Stimulated activated naive CD8-positive, alpha-beta T cell treated with anti-CD3 and anti-CD28 coated beads, Interleukin-15, amount 100 ng/mL, for 72 hours (primary cell): Measurements from ENCODE around the gene FBXW5.

Experiments used
- ATAC-seq: fragments of 150-1000 bp; cut with Tn5 transposase; 2 replicates; pipeline ENCODE4 v1.10.0; 2021; ENCODE audit warnings: mild to moderate bottlenecking, moderate library complexity
- DNase-seq, 2 donors: peaks; one replicate each; pipeline ENCODE4 v3.0.0; 2021 to 2022
- H3K27ac Mint-ChIP-seq, 2 donors: one replicate each; pipeline ENCODE4 v1.8.0; 2022; ENCODE audit warnings: mild to moderate bottlenecking in 2 of 2, mixed read lengths in 2 of 2, moderate library complexity in 2 of 2
- H3K27me3 Mint-ChIP-seq: one replicate; pipeline ENCODE4 v1.8.0; 2022; ENCODE audit warnings: mixed read lengths
- H3K4me1 Mint-ChIP-seq: one replicate; pipeline ENCODE4 v1.8.0; 2022; ENCODE audit warnings: mild to moderate bottlenecking, mixed read lengths
- H3K4me3 Mint-ChIP-seq, 2 donors: one replicate each; pipeline ENCODE4 v1.8.0; 2022; ENCODE audit warnings: mild to moderate bottlenecking in 2 of 2, mixed read lengths in 2 of 2, moderate library complexity in 1 of 2
- H3K9me3 Mint-ChIP-seq, 2 donors: one replicate each; pipeline ENCODE4 v1.8.0; 2022; ENCODE audit warnings: mixed read lengths in 2 of 2

The FBXW5 gene

GRCh38 chr9:136944519-136945332 lies at the start of gene FBXW5, which contains the start of gene C8G:
FBXW5 (minus strand) TSS chr9:136944738; CDS start chr9:136944083, 655 bp downstream.
C8G (plus strand) TSS chr9:136945243; CDS start chr9:136945321, 78 bp downstream.
- Mint-ChIP-seq H3K4me3 (peak within 1 kb of the TSS; percentile 82 to 83), H3K4me1 (peaks cover 35% of the 10 kb centered on the region), H3K27ac (peak within 1 kb of the TSS in 1 of 2 donors; percentile 95), H3K9me3 (no peaks in the 10 kb centered on the region), H3K27me3 (no peaks in the 10 kb centered on the region)
- ATAC-seq: peak; percentile 81
- peak; percentile 97 to 98 for DNase-seq

GRCh38 chr9:136992819-136993369 lies 48.4 kb upstream of the FBXW5 start:
- H3K9me3 Mint-ChIP-seq: no peaks in the 10 kb centered on the region
- DNase-seq (no peak), ATAC-seq (peak; percentile 4)
- H3K27ac Mint-ChIP-seq: peak overlapping the region; percentile 54 to 81
- peaks cover 54% of the 10 kb centered on the region for H3K4me1 Mint-ChIP-seq
- H3K4me3 Mint-ChIP-seq: peak overlapping the region; percentile 88 to 93
- H3K27me3 Mint-ChIP-seq: peaks cover 22% of the 10 kb centered on the region

GRCh38 chr9:136991993-136992818 lies 47.7 kb upstream of the FBXW5 start, which contains the start of gene PAXX:
PAXX (plus strand) TSS chr9:136992422; CDS start chr9:136992444, 22 bp downstream.
- Mint-ChIP-seq H3K4me1 (peaks cover 47% of the 10 kb centered on the region), H3K27me3 (peaks cover 23% of the 10 kb centered on the region), H3K27ac (peak within 1 kb of the TSS; percentile 73 to 81), H3K9me3 (no peaks in the 10 kb centered on the region), H3K4me3 (peak within 1 kb of the TSS; percentile 88 to 93)
- ATAC-seq (peak; percentile 85), DNase-seq (peak; percentile 94 to 98)

- DNase-seq (no peak), ATAC-seq (no peak)
- H3K27me3 Mint-ChIP-seq: peaks cover 33% of the 10 kb centered on the region
- no peaks in the 10 kb centered on the region for H3K9me3 Mint-ChIP-seq
- peaks cover 29% of the 10 kb centered on the region for H3K4me1 Mint-ChIP-seq
- H3K4me3 Mint-ChIP-seq: peak overlapping the region; percentile 5 to 31
- H3K27ac Mint-ChIP-seq: no peak overlapping the region
Measured at GRCh38 chr9:136990242-136990911, 45.8 kb upstream of the FBXW5 start.

- peaks cover 21% of the 10 kb centered on the region for H3K4me1 Mint-ChIP-seq
- ATAC-seq: no peak
- H3K27ac Mint-ChIP-seq: no peak overlapping the region
- H3K27me3 Mint-ChIP-seq: peaks cover 45% of the 10 kb centered on the region
- H3K4me3 Mint-ChIP-seq: no peak overlapping the region
- DNase-seq: no peak
- no peaks in the 10 kb centered on the region for H3K9me3 Mint-ChIP-seq
Measured at GRCh38 chr9:136988872-136989271, 44.3 kb upstream of the FBXW5 start.

GRCh38 chr9:136985853-136986252 lies 41.3 kb upstream of the FBXW5 start:
- no peaks in the 10 kb centered on the region for H3K9me3 Mint-ChIP-seq
- no peaks in the 10 kb centered on the region for H3K4me1 Mint-ChIP-seq
- no peak for ATAC-seq
- peaks cover 51% of the 10 kb centered on the region for H3K27me3 Mint-ChIP-seq
- no peak overlapping the region for H3K27ac Mint-ChIP-seq
- H3K4me3 Mint-ChIP-seq: peak overlapping the region in 1 of 2 donors; percentile 30
- DNase-seq: no peak

- no peak overlapping the region for H3K27ac Mint-ChIP-seq
- H3K4me1 Mint-ChIP-seq: no peaks in the 10 kb centered on the region
- ATAC-seq (peak; percentile 27), DNase-seq (no peak)
- H3K9me3 Mint-ChIP-seq: no peaks in the 10 kb centered on the region
- peak overlapping the region in 1 of 2 donors; percentile 43 for H3K4me3 Mint-ChIP-seq
- peaks cover 48% of the 10 kb centered on the region for H3K27me3 Mint-ChIP-seq
Measured at GRCh38 chr9:136985027-136985602, 40.6 kb upstream of the FBXW5 start.

- Mint-ChIP-seq H3K4me1 (no peaks in the 10 kb centered on the region), H3K27me3 (peaks cover 42% of the 10 kb centered on the region), H3K9me3 (no peaks in the 10 kb centered on the region), H3K27ac (no peak overlapping the region), H3K4me3 (no peak overlapping the region)
- peak; percentile 26 for ATAC-seq
- DNase-seq: no peak
Measured at GRCh38 chr9:136984464-136985026, 40.0 kb upstream of the FBXW5 start.

- no peak overlapping the region for H3K4me3 Mint-ChIP-seq
- H3K27ac Mint-ChIP-seq: no peak overlapping the region
- no peaks in the 10 kb centered on the region for H3K9me3 Mint-ChIP-seq
- ATAC-seq: no peak
- H3K27me3 Mint-ChIP-seq: peaks cover 38% of the 10 kb centered on the region
- DNase-seq: no peak
- no peaks in the 10 kb centered on the region for H3K4me1 Mint-ChIP-seq
Measured at GRCh38 chr9:136983656-136984314, 39.2 kb upstream of the FBXW5 start.

GRCh38 chr9:136983167-136983566 lies 38.6 kb upstream of the FBXW5 start:
- no peaks in the 10 kb centered on the region for H3K4me1 Mint-ChIP-seq
- DNase-seq (no peak), ATAC-seq (no peak)
- H3K27ac Mint-ChIP-seq: no peak overlapping the region
- H3K27me3 Mint-ChIP-seq: peaks cover 37% of the 10 kb centered on the region
- no peaks in the 10 kb centered on the region for H3K9me3 Mint-ChIP-seq
- H3K4me3 Mint-ChIP-seq: no peak overlapping the region

- no peak for DNase-seq
- Mint-ChIP-seq H3K27ac (no peak within 1 kb of the TSS), H3K4me1 (peaks cover 3% of the 10 kb centered on the region), H3K27me3 (peaks cover 30% of the 10 kb centered on the region), H3K9me3 (no peaks in the 10 kb centered on the region), H3K4me3 (no peak within 1 kb of the TSS)
- no peak for ATAC-seq
Measured at GRCh38 chr9:136982232-136983051, 37.9 kb upstream of the FBXW5 start, which contains the start of gene LCNL1. LCNL1 (plus strand) TSS chr9:136982993; CDS start chr9:136983587, 594 bp downstream.

GRCh38 chr9:136981588-136982231 lies 37.2 kb upstream of the FBXW5 start:
- H3K9me3 Mint-ChIP-seq: no peaks in the 10 kb centered on the region
- H3K4me1 Mint-ChIP-seq: peaks cover 10% of the 10 kb centered on the region
- no peak overlapping the region for H3K4me3 Mint-ChIP-seq
- DNase-seq (no peak), ATAC-seq (no peak)
- H3K27me3 Mint-ChIP-seq: peaks cover 24% of the 10 kb centered on the region
- H3K27ac Mint-ChIP-seq: no peak overlapping the region
